GM10248 (cell line): Measurements from ENCODE around the gene RAD51B.

Experiments
- CTCF ChIA-PET: fragments of 300-600 bp; sonication (Branson Sonifier 250); formaldehyde crosslinking; extraction: SDS; loops from one replicate; lab custom pipeline; 2021; ENCODE audit warnings: antibody characterized with exemption; lab: Yijun Ruan, JAX
- POLR2A ChIA-PET: fragments of 350-650 bp; sonication (Branson Sonifier 250); formaldehyde crosslinking; extraction: SDS; loops from one replicate; lab custom pipeline; 2020; ENCODE audit warnings: antibody characterized with exemption; lab: Yijun Ruan, JAX
- DNase-seq: peaks from one replicate; pipeline ENCODE4 v3.0.0; 2012; ENCODE audit errors: extremely low spot score
- CTCF ChIP-seq: IDR thresholded peaks from 2 replicates; pipeline ENCODE4 v1.5.1; 2012; ENCODE audit warnings: mild to moderate bottlenecking, low read depth; ENCODE audit errors: extremely low read depth, missing control alignments, control extremely low read depth

Gene RAD51B

GRCh38 chr14:68656452-68656851, 836.9 kb downstream of the RAD51B start:
- POLR2A ChIA-PET, result no interaction called here
- no peak for DNase-seq
- CTCF ChIA-PET, result interaction anchor here (0.8 to 2.3 kb wide), 9 partner anchors 8 to 188 kb away, joined by 3 to 8 read pairs (median 3); no protein-coding TSS in a partner anchor
- no peak for TF ChIP-seq CTCF

GRCh38 chr14:68657300-68658028, 837.9 kb downstream of the RAD51B start:
- POLR2A ChIA-PET, result no interaction called here
- no peak for DNase-seq
- CTCF ChIA-PET, result interaction anchor here (0.8 to 2.3 kb wide), 7 partner anchors 9 to 166 kb away, joined by 3 to 8 read pairs (median 4); no protein-coding TSS in a partner anchor
- TF ChIP-seq CTCF, result no peak

GRCh38 chr14:68658029-68658509, 838.5 kb downstream of the RAD51B start:
- no peak for TF ChIP-seq CTCF
- ChIA-PET POLR2A (no interaction called here), CTCF (interaction anchor here (1.5 to 2.3 kb wide), 4 partner anchors 9 to 166 kb away, joined by 3 to 8 read pairs (median 6); no protein-coding TSS in a partner anchor)
- no peak for DNase-seq

- CTCF ChIA-PET, result interaction anchor here (0.8 to 1.7 kb wide), 9 partner anchors 9 to 165 kb away, joined by 3 to 6 read pairs (median 3); no protein-coding TSS in a partner anchor
- TF ChIP-seq CTCF, result no peak
- DNase-seq, result no peak
- POLR2A ChIA-PET, result no interaction called here
Measured at GRCh38 chr14:68658943-68659931, 839.7 kb downstream of the RAD51B start.

GRCh38 chr14:68660495-68660894, 840.9 kb downstream of the RAD51B start:
- TF ChIP-seq CTCF, result no peak
- no peak for DNase-seq
- ChIA-PET CTCF (interaction anchor here (0.7 to 1.7 kb wide), 9 partner anchors 17 to 164 kb away, joined by 3 to 6 read pairs (median 3); no protein-coding TSS in a partner anchor), POLR2A (no interaction called here)
